SK-N-MC (cell line): ENCODE results near the gene ZNHIT3.

Experiments used
- DNase-seq: peaks from one replicate; pipeline ENCODE4 v3.0.0-alpha.2; 2011; ENCODE audit warnings: low read depth, low spot score
- H3K27ac ChIP-seq: fragments of 200-600 bp; sonication (generic); 2 replicates; pipeline ENCODE4 v1.5.1; 2016; ENCODE audit warnings: mixed run types
- H3K36me3 ChIP-seq: fragments of 200-600 bp; sonication (generic); 2 replicates; pipeline ENCODE4 v1.6.1; 2017; ENCODE audit warnings: antibody characterized with exemption, low read length, mixed read lengths; ENCODE audit not compliant: insufficient read depth
- H3K4me3 ChIP-seq: fragments of 200-600 bp; sonication (generic); 2 replicates; pipeline ENCODE4 v1.5.1; 2016
- H3K9ac ChIP-seq: fragments of 200-600 bp; sonication (generic); 2 replicates; pipeline ENCODE4 v1.8.0; 2017; ENCODE audit warnings: mixed run types, mixed read lengths; ENCODE audit not compliant: insufficient read length
- H3K9me3 ChIP-seq: fragments of 200-600 bp; sonication (generic); 2 replicates; pipeline ENCODE4 v1.6.1; 2017; ENCODE audit warnings: low read depth, mild to moderate bottlenecking, antibody characterized with exemption, low read length, moderate library complexity, mixed read lengths
- EZH2 ChIP-seq: fragments of 200-600 bp; sonication (generic); IDR thresholded peaks from one replicate; pipeline ENCODE4 v1.6.1; 2017; ENCODE audit warnings: antibody characterized with exemption
- FOXP2 ChIP-seq: optimal IDR thresholded peaks from 2 replicates; pipeline ENCODE3; 2011; ENCODE audit warnings: mild to moderate bottlenecking, moderate library complexity; ENCODE audit not compliant: insufficient read depth; ENCODE audit errors: extremely low read length, control extremely low read depth
- POLR2AphosphoS5 ChIP-seq: IDR thresholded peaks from 2 replicates; pipeline ENCODE4 v1.6.1; 2012; ENCODE audit warnings: mild to moderate bottlenecking, low read depth, low read length, borderline replicate concordance

The ZNHIT3 gene

DNA sequence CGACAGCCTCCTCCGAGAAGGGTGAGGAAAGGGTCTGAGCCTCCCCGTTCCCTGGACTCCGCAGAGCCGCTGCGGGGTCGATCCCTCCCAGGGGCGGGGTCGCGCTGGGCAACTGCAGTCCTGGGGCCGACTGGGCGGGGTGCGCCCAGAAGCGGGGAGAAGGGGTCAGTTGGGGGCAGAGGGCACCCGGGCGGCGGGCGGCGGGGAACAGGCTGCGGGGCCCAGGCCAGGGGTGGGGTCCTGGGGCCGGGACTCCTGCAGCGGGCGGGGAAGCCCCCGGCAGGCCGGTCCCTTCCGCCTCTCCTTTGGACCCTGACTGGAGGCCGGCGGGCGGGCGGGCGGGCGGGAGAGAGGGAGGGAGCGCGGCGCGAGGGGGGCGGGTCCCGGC lies 58.6 kb downstream of the ZNHIT3 start:
- Histone ChIP-seq H3K9ac (peak overlapping the region; percentile 98), H3K9me3 (no peaks in the 10 kb centered on the region), H3K4me3 (peak overlapping the region; percentile 91), H3K27ac (peak overlapping the region; percentile 93), H3K36me3 (peaks cover 35% of the 10 kb centered on the region)
- TF ChIP-seq EZH2 (no peak), POLR2AphosphoS5 (no peak), FOXP2 (no peak)
- DNase-seq: no peak
